ENCODE results near the gene DDX6. TPM values are rescaled to one million over a fixed set of nuclear protein-coding genes. Genes with fewer than 3 reads are reported as not detected.

Gene DDX6
- total and polyA plus RNA-seq, 2 experiments from 2014 or later = 68.3 to 205 TPM

- TF ChIP-seq CREB1 (CRISPR knock-in tag; IDR thresholded peaks at IDR 0.05; ENCODE audit: low read depth) = no peak
- no peak for TF ChIP-seq CTCF (conservative IDR thresholded peaks at IDR 0.05; ENCODE audit: low read depth in 2 of 2)
- TF ChIP-seq JUNB (IDR thresholded peaks at IDR 0.05; ENCODE audit: unreplicated experiment) = no peak
- TF ChIP-seq ZNF331 (CRISPR knock-in tag; IDR thresholded peaks at IDR 0.05; ENCODE audit: low read depth) = no peak
- TF ChIP-seq EZH2 (IDR thresholded peaks at IDR 0.05; ENCODE audit: low read depth, unreplicated experiment) = no peak
- H3K9me2 ChIP-seq (ENCODE audit: insufficient read depth) = no peaks in the 10 kb centered on the region
- no peak overlapping the region for H3K4me3 ChIP-seq
- peaks cover 63% of the 10 kb centered on the region for H3K36me3 Mint-ChIP-seq (ENCODE audit: low read depth)
- peaks cover 44% of the 10 kb centered on the region for H3K36me3 ChIP-seq (ENCODE audit: insufficient read depth)
- DNase-seq (ENCODE audit: low spot score) (no peak), ATAC-seq (no peak)
- H3K4me3 Mint-ChIP-seq = no peak overlapping the region
- peaks cover 17% of the 10 kb centered on the region for H3K4me1 Mint-ChIP-seq
- peaks cover 100% of the 10 kb centered on the region for H3K79me2 ChIP-seq (replicated peaks; ENCODE audit: insufficient read depth)
- H3K27ac Mint-ChIP-seq = no peak overlapping the region
- H3K4me1 ChIP-seq (ENCODE audit: insufficient read depth) = peaks cover 18% of the 10 kb centered on the region
- H3K27ac ChIP-seq (ENCODE audit: low read depth) = no peak overlapping the region; the same call in 1 of the 2 replicates
- peaks cover under 1% of the 10 kb centered on the region for H3K27me3 Mint-ChIP-seq (ENCODE audit: insufficient read depth, low read depth, poor library complexity)
- no peaks in the 10 kb centered on the region; the same call in 1 of the 2 replicates for H3F3A ChIP-seq (replicated peaks; ENCODE audit: low read depth)
- no peaks in the 10 kb centered on the region for H3K27me3 ChIP-seq (ENCODE audit: insufficient read depth)
- peaks cover 76% of the 10 kb centered on the region for H4K20me1 ChIP-seq (replicated peaks; ENCODE audit: insufficient read depth)
- no peaks in the 10 kb centered on the region; the same call in 2 of the 3 replicates for H3K9me3 Mint-ChIP-seq
- H3K4me2 ChIP-seq = no peak overlapping the region
- H2AFZ ChIP-seq = no peak overlapping the region
Measured at GRCh38 chr11:118785362-118785761, 5.6 kb downstream of the DDX6 start.

GRCh38 chr11:118783724-118784495 lies 7.1 kb downstream of the DDX6 start:
- Mint-ChIP-seq H3K4me3 (no peak overlapping the region), H3K27me3 (ENCODE audit: insufficient read depth, low read depth, poor library complexity) (no peaks in the 10 kb centered on the region), H3K36me3 (ENCODE audit: low read depth) (peaks cover 70% of the 10 kb centered on the region), H3K4me1 (peaks cover 9% of the 10 kb centered on the region), H3K9me3 (no peaks in the 10 kb centered on the region), H3K27ac (no peak overlapping the region)
- H3K27me3 ChIP-seq (ENCODE audit: insufficient read depth) = no peaks in the 10 kb centered on the region
- peaks cover 100% of the 10 kb centered on the region for H3K79me2 ChIP-seq (replicated peaks; ENCODE audit: insufficient read depth)
- no peaks in the 10 kb centered on the region; the same call in 1 of the 2 replicates for H3F3A ChIP-seq (replicated peaks; ENCODE audit: low read depth)
- H3K36me3 ChIP-seq (ENCODE audit: insufficient read depth) = peaks cover 56% of the 10 kb centered on the region
- no peak overlapping the region for H3K27ac ChIP-seq (ENCODE audit: low read depth)
- peaks cover 72% of the 10 kb centered on the region for H4K20me1 ChIP-seq (replicated peaks; ENCODE audit: insufficient read depth)
- ATAC-seq (no peak), DNase-seq (ENCODE audit: low spot score) (no peak)
- no peaks in the 10 kb centered on the region for H3K9me2 ChIP-seq (ENCODE audit: insufficient read depth)
- peaks cover 11% of the 10 kb centered on the region; the same call in 1 of the 2 replicates for H3K4me1 ChIP-seq (ENCODE audit: insufficient read depth)
- H3K4me3 ChIP-seq = no peak overlapping the region
- no peak overlapping the region for H3K4me2 ChIP-seq
- no peak overlapping the region for H2AFZ ChIP-seq
- TF ChIP-seq EZH2phosphoT487 (IDR thresholded peaks at IDR 0.05; ENCODE audit: unreplicated experiment) (no peak), ZNF331 (CRISPR knock-in tag; IDR thresholded peaks at IDR 0.05; ENCODE audit: low read depth) (no peak), POLR2AphosphoS5 (IDR thresholded peaks at IDR 0.05; ENCODE audit: low read depth) (no peak), NANOG (IDR thresholded peaks at IDR 0.05; ENCODE audit: borderline replicate concordance) (no peak), CTCF (conservative IDR thresholded peaks at IDR 0.05; ENCODE audit: low read depth in 2 of 2) (no peak), REST (IDR thresholded peaks at IDR 0.05; ENCODE audit: unreplicated experiment) (no peak), EZH2 (IDR thresholded peaks at IDR 0.05; ENCODE audit: low read depth, unreplicated experiment) (no peak), JUNB (IDR thresholded peaks at IDR 0.05; ENCODE audit: unreplicated experiment) (no peak), STAT1 (IDR thresholded peaks at IDR 0.05; ENCODE audit: unreplicated experiment) (no peak), CREB1 (CRISPR knock-in tag; IDR thresholded peaks at IDR 0.05; ENCODE audit: low read depth) (no peak)
